ENCODE data around the gene ELOVL6.

GRCh38 chr4:110112056-110112455 is 86.4 kb downstream of the ELOVL6 start:
- TF ChIP-seq, protein P1, sequence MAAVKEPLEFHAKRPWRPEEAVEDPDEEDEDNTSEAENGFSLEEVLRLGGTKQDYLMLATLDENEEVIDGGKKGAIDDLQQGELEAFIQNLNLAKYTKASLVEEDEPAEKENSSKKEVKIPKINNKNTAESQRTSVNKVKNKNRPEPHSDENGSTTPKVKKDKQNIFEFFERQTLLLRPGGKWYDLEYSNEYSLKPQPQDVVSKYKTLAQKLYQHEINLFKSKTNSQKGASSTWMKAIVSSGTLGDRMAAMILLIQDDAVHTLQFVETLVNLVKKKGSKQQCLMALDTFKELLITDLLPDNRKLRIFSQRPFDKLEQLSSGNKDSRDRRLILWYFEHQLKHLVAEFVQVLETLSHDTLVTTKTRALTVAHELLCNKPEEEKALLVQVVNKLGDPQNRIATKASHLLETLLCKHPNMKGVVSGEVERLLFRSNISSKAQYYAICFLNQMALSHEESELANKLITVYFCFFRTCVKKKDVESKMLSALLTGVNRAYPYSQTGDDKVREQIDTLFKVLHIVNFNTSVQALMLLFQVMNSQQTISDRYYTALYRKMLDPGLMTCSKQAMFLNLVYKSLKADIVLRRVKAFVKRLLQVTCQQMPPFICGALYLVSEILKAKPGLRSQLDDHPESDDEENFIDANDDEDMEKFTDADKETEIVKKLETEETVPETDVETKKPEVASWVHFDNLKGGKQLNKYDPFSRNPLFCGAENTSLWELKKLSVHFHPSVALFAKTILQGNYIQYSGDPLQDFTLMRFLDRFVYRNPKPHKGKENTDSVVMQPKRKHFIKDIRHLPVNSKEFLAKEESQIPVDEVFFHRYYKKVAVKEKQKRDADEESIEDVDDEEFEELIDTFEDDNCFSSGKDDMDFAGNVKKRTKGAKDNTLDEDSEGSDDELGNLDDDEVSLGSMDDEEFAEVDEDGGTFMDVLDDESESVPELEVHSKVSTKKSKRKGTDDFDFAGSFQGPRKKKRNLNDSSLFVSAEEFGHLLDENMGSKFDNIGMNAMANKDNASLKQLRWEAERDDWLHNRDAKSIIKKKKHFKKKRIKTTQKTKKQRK (IDR thresholded peaks at IDR 0.05; ENCODE audit: borderline replicate concordance, low read depth, low read length): no peak
- TF ChIP-seq RAD21 (CRISPR knock-in tag; conservative IDR thresholded peaks at IDR 0.05 in 1 of 2, IDR thresholded peaks at IDR 0.05 in 1 of 2): no peak
- no peak for TF ChIP-seq PATZ1 (CRISPR knock-in tag; IDR thresholded peaks at IDR 0.05; ENCODE audit: borderline replicate concordance)
- TF ChIP-seq ZZZ3 (IDR thresholded peaks at IDR 0.05): no peak
- TF ChIP-seq ZNF644 (tag; IDR thresholded peaks at IDR 0.05; ENCODE audit: low read depth): no peak
- no peak for TF ChIP-seq SAFB2 (IDR thresholded peaks at IDR 0.05; ENCODE audit: borderline replicate concordance, low read depth, low read length, severe bottlenecking)
- no peak for TF ChIP-seq SETDB1 (IDR thresholded peaks at IDR 0.05; ENCODE audit: low read length)
- TF ChIP-seq CTCF (IDR thresholded peaks at IDR 0.05 in 2 of 3, conservative IDR thresholded peaks at IDR 0.05 in 1 of 3; ENCODE audit: insufficient read depth in 2 of 3, low read depth in 1 of 3, low read length in 3 of 3): no peak
- no peak for TF ChIP-seq MAFF (IDR thresholded peaks at IDR 0.05; ENCODE audit: low read length)
- TF ChIP-seq USF2 (CRISPR knock-in tag; IDR thresholded peaks at IDR 0.05): no peak
